Renal cortex interstitium (tissue), 11 donors: ENCODE results near the gene CPB2. TPM values are rescaled to one million over a fixed set of nuclear protein-coding genes. Genes with fewer than 3 reads are reported as not detected.

ENCODE experiments used
- DNase-seq, 11 donors: peaks; one replicate each; pipeline ENCODE4 v3.0.0-alpha.2; 2013; ENCODE audit warnings: low read depth in 9 of 11, low spot score in 4 of 11; ENCODE audit errors: extremely low read depth in 1 of 11
- polyA plus RNA-seq, 3 donors: library from polyadenylated mRNA; unstranded; fragments of 120-200 nt; gene quantifications; one replicate each; pipeline ENCODE4 v1.2.1, GENCODE V29; 2013; ENCODE audit not compliant: insufficient read length in 3 of 3

CPB2 gene
- polyA plus RNA-seq, 3 donors: 0.14 to 0.23 (median 0.15) TPM

GRCh38 chr13:46103037-46103436 lies 1.8 kb downstream of the CPB2 start:
- DNase-seq: no peak

- no peak for DNase-seq
Measured at GRCh38 chr13:46102255-46102605, 2.6 kb downstream of the CPB2 start.

- DNase-seq: no peak
Measured at GRCh38 chr13:46101484-46102254, 3.2 kb downstream of the CPB2 start.

- DNase-seq: no peak
Measured at GRCh38 chr13:46101002-46101401, 3.8 kb downstream of the CPB2 start.

- no peak for DNase-seq
Measured at GRCh38 chr13:46100191-46100815, 4.5 kb downstream of the CPB2 start.

GRCh38 chr13:46097663-46098062 lies 7.2 kb downstream of the CPB2 start:
- no peak for DNase-seq

GRCh38 chr13:46097015-46097414 lies 7.8 kb downstream of the CPB2 start:
- DNase-seq: no peak

- no peak for DNase-seq
Measured at GRCh38 chr13:46094478-46094877, 10.4 kb downstream of the CPB2 start.

- DNase-seq: no peak
Measured at GRCh38 chr13:46088821-46089562, 15.8 kb downstream of the CPB2 start.

- DNase-seq: no peak
Measured at GRCh38 chr13:46087481-46087880, 17.4 kb downstream of the CPB2 start.

GRCh38 chr13:46086985-46087384 lies 17.8 kb downstream of the CPB2 start:
- no peak for DNase-seq

- DNase-seq: no peak
Measured at GRCh38 chr13:46086421-46086922, 18.4 kb downstream of the CPB2 start.

GRCh38 chr13:46085737-46086136 lies 19.1 kb downstream of the CPB2 start:
- DNase-seq: no peak

GRCh38 chr13:46082324-46082723 lies 22.5 kb downstream of the CPB2 start:
- DNase-seq: no peak

- DNase-seq: no peak
Measured at GRCh38 chr13:46079770-46080169, 25.1 kb downstream of the CPB2 start.

GRCh38 chr13:46077265-46077664 lies 27.6 kb downstream of the CPB2 start:
- no peak for DNase-seq

- DNase-seq: no peak
Measured at GRCh38 chr13:46076827-46077226, 28.0 kb downstream of the CPB2 start.

- no peak for DNase-seq
Measured at GRCh38 chr13:46075811-46076210, 29.0 kb downstream of the CPB2 start.

GRCh38 chr13:46071590-46072249 lies 33.1 kb downstream of the CPB2 start:
- no peak for DNase-seq

GRCh38 chr13:46063292-46063691 lies 41.5 kb downstream of the CPB2 start:
- no peak for DNase-seq
